Activated CD8-positive, alpha-beta T cell treated with anti-CD3 and anti-CD28 coated beads, Interleukin-2, amount 10 ng/mL, durations not matched to agents 7 days and 5 days (primary cell): Measurements from ENCODE around the gene PKDCC. TPM values are rescaled to one million over a fixed set of nuclear protein-coding genes. Genes with fewer than 3 reads are reported as not detected.

ENCODE experiments used
- ATAC-seq: fragments of 150-1000 bp; cut with Tn5 transposase; one replicate; pipeline ENCODE4 v1.10.0; 2021; ENCODE audit warnings: moderate library complexity
- CTCF ChIA-PET: fragments of 350-600 bp; sonication (Branson Sonifier 250); formaldehyde crosslinking; loops from one replicate; lab custom pipeline; 2021; ENCODE audit warnings: antibody characterized with exemption; lab: Charles Lee
- POLR2A ChIA-PET: fragments of 350-600 bp; sonication (Branson Sonifier 250); formaldehyde crosslinking; loops from one replicate; lab custom pipeline; 2021; ENCODE audit warnings: antibody characterized with exemption; lab: Charles Lee
- DNase-seq: peaks from one replicate; pipeline ENCODE4 v3.0.0-alpha.2; 2020
- H3K27ac Mint-ChIP-seq: one replicate; pipeline ENCODE4 v1.8.0; 2021; ENCODE audit warnings: mild to moderate bottlenecking, mixed read lengths
- H3K27me3 Mint-ChIP-seq: one replicate; pipeline ENCODE4 v1.8.0; 2021; ENCODE audit warnings: low read depth, mixed read lengths
- H3K36me3 Mint-ChIP-seq: one replicate; pipeline ENCODE4 v1.8.0; 2021; ENCODE audit warnings: low read depth, mixed read lengths
- H3K4me1 Mint-ChIP-seq: one replicate; pipeline ENCODE4 v1.8.0; 2021; ENCODE audit warnings: low read depth, mixed read lengths
- H3K4me3 Mint-ChIP-seq: one replicate; pipeline ENCODE4 v1.8.0; 2021; ENCODE audit warnings: mild to moderate bottlenecking, mixed read lengths
- H3K9me3 Mint-ChIP-seq: one replicate; pipeline ENCODE4 v1.8.0; 2022; ENCODE audit warnings: mixed read lengths; ENCODE audit not compliant: insufficient read depth
- total RNA-seq, 2 experiments: library from RNA; stranded (reverse); gene quantifications; one replicate each; pipeline ENCODE4 v1.2.3, GENCODE V29; 2021

PKDCC gene
- total RNA-seq, 2 experiments from 2014 or later, result not detected

DNA sequence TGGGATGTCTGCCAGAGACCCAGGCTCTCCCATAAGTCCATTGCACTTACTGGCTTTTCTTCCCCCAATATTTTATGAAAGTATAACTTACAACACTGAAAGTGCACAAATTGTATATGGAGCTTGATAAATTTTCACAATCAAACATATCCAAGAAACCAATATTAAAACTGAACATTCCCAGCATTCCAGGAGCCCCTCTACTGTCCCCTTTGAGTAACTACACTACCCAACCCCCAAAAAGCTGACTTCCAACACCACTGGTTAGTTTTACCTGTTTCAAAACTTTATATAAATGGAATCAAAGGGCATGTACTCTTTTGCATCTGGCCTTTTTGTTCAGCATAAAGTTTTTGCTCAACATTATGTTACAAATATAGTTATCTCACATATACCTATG lies 35.2 kb upstream of the PKDCC start:
- no peak for DNase-seq
- no peak for ATAC-seq
- H3K27ac Mint-ChIP-seq, result no peak overlapping the region
- CTCF ChIA-PET, result no interaction called here
- H3K4me1 Mint-ChIP-seq, result peaks cover 3% of the 10 kb centered on the region
- peaks cover 8% of the 10 kb centered on the region for H3K27me3 Mint-ChIP-seq
- no peaks in the 10 kb centered on the region for H3K36me3 Mint-ChIP-seq
- no peaks in the 10 kb centered on the region for H3K9me3 Mint-ChIP-seq
- H3K4me3 Mint-ChIP-seq, result no peak overlapping the region
- POLR2A ChIA-PET, result no interaction called here

DNA sequence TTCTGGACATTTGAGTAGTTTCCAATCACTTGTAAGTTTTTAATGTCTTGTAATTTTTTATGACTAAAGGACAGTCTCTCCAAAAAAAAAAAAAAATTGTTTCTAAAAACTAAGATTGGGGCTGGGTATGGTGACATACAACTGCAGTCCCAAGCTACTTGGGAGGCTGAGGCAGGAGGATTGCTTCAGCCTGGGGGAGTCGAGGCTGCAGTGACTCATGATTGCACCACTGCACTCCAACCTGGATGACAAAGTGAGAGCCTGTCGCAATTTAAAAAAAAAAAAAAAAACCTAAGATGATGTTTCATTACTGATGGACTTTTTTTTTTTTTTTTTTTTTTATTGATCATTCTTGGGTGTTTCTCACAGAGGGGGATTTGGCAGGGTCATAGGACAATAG lies 34.4 kb upstream of the PKDCC start:
- DNase-seq, result no peak
- Mint-ChIP-seq H3K9me3 (no peaks in the 10 kb centered on the region), H3K4me3 (no peak overlapping the region), H3K27ac (no peak overlapping the region), H3K4me1 (peaks cover 3% of the 10 kb centered on the region), H3K36me3 (no peaks in the 10 kb centered on the region), H3K27me3 (peaks cover 5% of the 10 kb centered on the region)
- CTCF ChIA-PET, result no interaction called here
- no peak for ATAC-seq
- POLR2A ChIA-PET, result no interaction called here

DNA sequence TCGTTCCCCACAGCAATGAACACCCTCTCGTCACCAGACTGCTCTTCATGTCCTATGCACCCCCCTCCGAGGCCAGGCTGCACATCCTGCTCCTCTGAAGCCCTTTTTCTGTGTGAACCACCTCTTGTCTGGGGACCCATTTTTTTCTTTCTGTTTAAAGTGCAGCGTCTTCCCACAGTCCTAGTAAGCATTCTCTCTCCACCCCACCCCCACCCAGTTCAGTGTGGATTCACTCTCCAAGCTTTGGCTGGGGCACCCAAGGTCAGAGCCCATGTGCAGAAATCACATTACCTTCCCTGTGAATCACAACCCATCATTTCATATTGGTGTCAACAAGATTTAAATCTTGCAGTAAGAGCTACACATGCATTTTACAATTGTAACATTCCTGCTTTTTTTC lies 26.4 kb upstream of the PKDCC start:
- Mint-ChIP-seq H3K36me3 (no peaks in the 10 kb centered on the region), H3K9me3 (no peaks in the 10 kb centered on the region), H3K27me3 (peaks cover 27% of the 10 kb centered on the region), H3K4me3 (no peak overlapping the region), H3K27ac (no peak overlapping the region), H3K4me1 (no peaks in the 10 kb centered on the region)
- ChIA-PET CTCF (no interaction called here), POLR2A (no interaction called here)
- no peak for ATAC-seq
- no peak for DNase-seq

DNA sequence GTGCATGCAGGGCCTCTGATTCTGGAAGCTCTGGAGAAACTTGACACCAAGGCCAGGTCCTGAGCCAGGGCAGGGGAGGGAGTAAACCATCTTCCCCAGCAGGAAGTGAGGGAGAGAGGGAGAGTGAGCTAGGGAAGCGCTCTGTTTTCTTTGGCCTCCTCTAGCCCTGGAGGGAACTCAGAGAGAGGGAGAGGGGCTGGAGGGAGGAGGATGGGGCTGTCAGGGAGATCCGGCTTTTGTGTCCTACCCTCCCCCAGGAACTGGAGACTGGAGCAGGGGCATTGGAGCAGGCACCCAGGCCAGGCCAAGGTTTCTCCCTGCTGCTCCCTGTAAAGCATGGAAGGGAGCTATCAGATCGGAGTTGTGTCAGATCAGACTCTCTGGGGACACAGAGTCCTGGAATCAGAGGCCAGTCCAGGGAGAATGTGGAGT lies 22.7 kb upstream of the PKDCC start:
- H3K36me3 Mint-ChIP-seq, result no peaks in the 10 kb centered on the region
- H3K27ac Mint-ChIP-seq, result no peak overlapping the region

DNA sequence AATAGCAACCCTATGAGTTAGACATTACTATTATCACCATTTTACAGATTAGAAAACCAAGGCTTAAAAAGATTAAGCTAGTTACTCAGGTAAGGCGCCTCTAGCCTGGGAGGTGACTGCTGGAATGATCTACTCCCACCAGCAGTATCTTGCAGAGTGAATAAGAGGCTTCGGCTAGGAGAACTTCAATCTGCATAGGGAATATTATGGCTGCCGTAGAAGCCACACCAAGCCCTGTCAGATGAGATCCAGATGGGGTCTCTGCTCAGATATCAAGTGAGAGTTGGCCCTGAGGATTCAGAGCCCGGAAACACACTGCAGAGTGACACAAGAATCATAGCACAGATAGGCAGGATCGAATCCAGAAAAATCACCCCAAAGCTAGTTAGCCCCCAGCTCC lies 21.5 kb upstream of the PKDCC start:
- no peak overlapping the region for H3K27ac Mint-ChIP-seq
- peaks cover 8% of the 10 kb centered on the region for H3K4me1 Mint-ChIP-seq
- POLR2A ChIA-PET, result no interaction called here
- H3K36me3 Mint-ChIP-seq, result no peaks in the 10 kb centered on the region
- no peak for ATAC-seq
- H3K9me3 Mint-ChIP-seq, result no peaks in the 10 kb centered on the region
- DNase-seq, result no peak
- H3K27me3 Mint-ChIP-seq, result peaks cover 28% of the 10 kb centered on the region
- H3K4me3 Mint-ChIP-seq, result no peak overlapping the region
- CTCF ChIA-PET, result no interaction called here

More for the DNA sequence above, 22.7 kb upstream of the PKDCC start:
- ATAC-seq, result no peak
- Mint-ChIP-seq H3K9me3 (no peaks in the 10 kb centered on the region), H3K4me1 (peaks cover 8% of the 10 kb centered on the region), H3K27me3 (peaks cover 26% of the 10 kb centered on the region), H3K4me3 (no peak overlapping the region)
- DNase-seq, result no peak
- ChIA-PET POLR2A (no interaction called here), CTCF (no interaction called here)

DNA sequence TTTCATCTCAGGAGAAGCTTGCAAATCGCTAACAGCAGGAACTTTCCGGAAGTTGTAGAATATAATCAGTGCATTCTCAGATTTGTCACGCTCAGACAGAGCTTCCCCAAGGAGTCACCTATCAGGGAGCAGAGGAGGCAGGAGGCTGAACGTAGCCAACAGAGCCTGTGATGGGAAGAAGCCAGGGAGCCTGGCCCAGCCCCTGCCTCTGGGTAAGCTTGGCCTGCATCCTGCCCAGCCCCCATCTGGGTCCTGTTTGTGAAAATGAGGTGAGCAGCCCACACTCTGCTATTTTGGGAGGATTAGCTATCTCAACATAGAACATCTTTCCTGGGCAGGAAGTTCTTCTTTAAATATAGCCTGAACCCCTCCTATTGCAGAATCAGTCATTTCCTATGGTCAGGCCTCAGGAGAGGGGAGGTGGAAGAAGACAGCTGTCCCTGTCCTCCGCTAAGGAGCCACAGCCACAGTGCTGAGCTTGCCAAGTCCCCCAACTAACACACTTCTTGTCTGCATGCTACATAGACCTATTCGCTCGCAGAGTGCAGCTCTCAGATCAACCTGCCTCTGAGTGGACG lies 19.2 kb upstream of the PKDCC start:
- no peak for ATAC-seq
- ChIA-PET POLR2A (no interaction called here), CTCF (no interaction called here)
- Mint-ChIP-seq H3K27me3 (peaks cover 18% of the 10 kb centered on the region), H3K4me3 (no peak overlapping the region), H3K4me1 (peaks cover 8% of the 10 kb centered on the region), H3K36me3 (no peaks in the 10 kb centered on the region), H3K9me3 (no peaks in the 10 kb centered on the region), H3K27ac (no peak overlapping the region)
- DNase-seq, result no peak

DNA sequence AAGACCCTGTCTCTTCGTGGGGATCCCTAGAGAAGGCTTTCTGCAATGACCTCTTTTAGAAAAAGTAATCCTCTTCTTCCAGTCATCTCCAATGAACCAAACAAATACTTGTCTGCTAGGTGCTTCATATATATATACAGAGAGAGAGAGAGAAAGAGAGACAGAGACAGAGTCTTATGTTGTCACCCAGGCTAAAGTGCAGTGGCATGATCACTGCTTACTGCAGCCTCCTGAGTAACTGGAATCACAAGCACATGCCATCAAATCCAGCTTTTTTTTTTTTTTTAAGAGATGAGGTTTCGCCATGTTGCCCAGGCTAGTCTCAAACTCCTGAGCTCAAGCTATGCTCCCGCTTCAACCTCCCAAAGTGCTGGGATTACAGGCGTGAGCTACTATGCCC lies 18.6 kb upstream of the PKDCC start:
- Mint-ChIP-seq H3K4me3 (no peak overlapping the region), H3K27me3 (peaks cover 16% of the 10 kb centered on the region), H3K27ac (no peak overlapping the region), H3K9me3 (no peaks in the 10 kb centered on the region), H3K4me1 (peaks cover 8% of the 10 kb centered on the region), H3K36me3 (no peaks in the 10 kb centered on the region)
- ATAC-seq (no peak), DNase-seq (no peak)
- ChIA-PET CTCF (no interaction called here), POLR2A (no interaction called here)

DNA sequence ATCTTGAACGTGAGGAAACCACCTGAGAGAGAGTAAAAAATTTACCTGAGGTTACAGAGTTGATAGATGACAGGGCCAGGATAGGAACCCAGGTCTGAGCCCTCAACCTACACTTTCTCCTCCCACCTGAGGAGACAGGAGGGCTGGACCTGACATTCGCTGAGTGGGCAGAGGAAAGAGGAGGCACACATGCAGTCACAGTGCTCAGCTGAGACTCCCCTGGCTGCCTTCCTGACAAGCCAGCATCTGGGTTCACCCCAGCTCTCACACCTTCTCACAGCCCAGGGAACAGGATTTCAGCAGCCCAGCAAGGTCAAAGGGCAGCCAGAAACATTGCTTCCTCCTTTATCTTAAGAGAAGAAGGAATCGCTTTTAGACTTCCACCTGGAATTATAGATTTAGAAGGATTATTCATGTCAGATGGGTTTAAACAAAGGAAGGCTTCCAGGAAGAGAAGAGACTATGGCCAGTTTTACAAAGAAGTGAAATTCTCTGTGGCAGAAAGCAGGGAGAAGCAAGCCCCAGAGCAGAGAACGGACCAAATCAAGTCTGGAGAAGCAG lies 18.1 kb upstream of the PKDCC start:
- Mint-ChIP-seq H3K36me3 (no peaks in the 10 kb centered on the region), H3K4me3 (no peak overlapping the region), H3K9me3 (no peaks in the 10 kb centered on the region), H3K27ac (no peak overlapping the region), H3K27me3 (peaks cover 16% of the 10 kb centered on the region), H3K4me1 (peaks cover 8% of the 10 kb centered on the region)
- ChIA-PET CTCF (no interaction called here), POLR2A (no interaction called here)
- DNase-seq (no peak), ATAC-seq (no peak)

DNA sequence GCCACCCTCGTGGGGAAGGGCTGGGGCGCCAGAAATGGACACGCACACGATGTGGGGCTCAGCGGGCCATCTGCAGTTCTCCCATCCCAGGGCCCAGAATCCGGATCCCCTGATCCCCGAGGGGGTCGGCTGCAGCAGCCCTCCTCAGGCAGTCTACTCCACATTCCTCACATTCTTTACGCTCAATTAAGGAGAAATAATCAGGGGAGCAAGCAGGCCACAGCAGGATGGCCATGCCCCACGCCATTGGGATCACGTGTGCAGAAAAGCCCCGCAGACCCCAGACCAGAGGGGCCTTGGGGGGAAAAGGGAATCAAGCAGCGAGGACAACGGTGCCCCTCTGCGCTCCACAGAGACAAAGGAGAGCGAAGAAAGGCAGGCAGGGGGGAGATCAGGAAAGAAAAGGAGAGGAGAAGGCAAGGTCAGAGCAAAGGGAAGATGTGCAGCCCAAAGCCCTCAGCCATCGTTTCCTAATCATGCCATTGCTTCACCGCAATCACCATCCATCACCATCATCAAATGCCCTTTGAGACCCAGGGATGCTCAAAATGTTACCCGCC lies 17.5 kb upstream of the PKDCC start:
- ChIA-PET POLR2A (no interaction called here), CTCF (no interaction called here)
- DNase-seq (no peak), ATAC-seq (no peak)
- Mint-ChIP-seq H3K4me1 (peaks cover 8% of the 10 kb centered on the region), H3K27me3 (peaks cover 16% of the 10 kb centered on the region), H3K4me3 (no peak overlapping the region), H3K27ac (no peak overlapping the region), H3K36me3 (no peaks in the 10 kb centered on the region), H3K9me3 (no peaks in the 10 kb centered on the region)

DNA sequence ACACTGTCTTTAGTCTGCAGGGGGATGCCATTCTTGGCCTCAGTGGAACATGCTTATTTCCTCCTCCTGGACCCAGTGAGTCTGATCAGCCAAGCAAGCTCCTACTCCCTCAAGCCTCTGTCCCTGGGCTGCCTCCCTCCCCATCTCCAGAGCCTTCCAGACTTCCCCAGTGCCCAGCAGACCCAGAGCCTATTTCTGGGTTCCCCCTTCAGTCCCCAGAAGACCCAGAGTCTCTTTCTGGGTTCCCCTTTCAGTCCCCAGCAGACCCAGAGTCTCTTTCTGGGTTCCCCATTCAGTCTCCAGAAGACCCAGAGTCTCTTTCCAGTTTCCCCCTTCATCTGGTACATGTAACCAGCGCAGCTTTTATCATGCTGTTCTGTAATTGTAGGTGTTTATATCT lies 17.0 kb upstream of the PKDCC start:
- no peak for DNase-seq
- no peaks in the 10 kb centered on the region for H3K9me3 Mint-ChIP-seq
- no peak overlapping the region for H3K27ac Mint-ChIP-seq
- peaks cover 8% of the 10 kb centered on the region for H3K4me1 Mint-ChIP-seq
- no peak overlapping the region for H3K4me3 Mint-ChIP-seq
- no peak for ATAC-seq
- H3K27me3 Mint-ChIP-seq, result peaks cover 14% of the 10 kb centered on the region
- no peaks in the 10 kb centered on the region for H3K36me3 Mint-ChIP-seq
- POLR2A ChIA-PET, result no interaction called here
- CTCF ChIA-PET, result no interaction called here

DNA sequence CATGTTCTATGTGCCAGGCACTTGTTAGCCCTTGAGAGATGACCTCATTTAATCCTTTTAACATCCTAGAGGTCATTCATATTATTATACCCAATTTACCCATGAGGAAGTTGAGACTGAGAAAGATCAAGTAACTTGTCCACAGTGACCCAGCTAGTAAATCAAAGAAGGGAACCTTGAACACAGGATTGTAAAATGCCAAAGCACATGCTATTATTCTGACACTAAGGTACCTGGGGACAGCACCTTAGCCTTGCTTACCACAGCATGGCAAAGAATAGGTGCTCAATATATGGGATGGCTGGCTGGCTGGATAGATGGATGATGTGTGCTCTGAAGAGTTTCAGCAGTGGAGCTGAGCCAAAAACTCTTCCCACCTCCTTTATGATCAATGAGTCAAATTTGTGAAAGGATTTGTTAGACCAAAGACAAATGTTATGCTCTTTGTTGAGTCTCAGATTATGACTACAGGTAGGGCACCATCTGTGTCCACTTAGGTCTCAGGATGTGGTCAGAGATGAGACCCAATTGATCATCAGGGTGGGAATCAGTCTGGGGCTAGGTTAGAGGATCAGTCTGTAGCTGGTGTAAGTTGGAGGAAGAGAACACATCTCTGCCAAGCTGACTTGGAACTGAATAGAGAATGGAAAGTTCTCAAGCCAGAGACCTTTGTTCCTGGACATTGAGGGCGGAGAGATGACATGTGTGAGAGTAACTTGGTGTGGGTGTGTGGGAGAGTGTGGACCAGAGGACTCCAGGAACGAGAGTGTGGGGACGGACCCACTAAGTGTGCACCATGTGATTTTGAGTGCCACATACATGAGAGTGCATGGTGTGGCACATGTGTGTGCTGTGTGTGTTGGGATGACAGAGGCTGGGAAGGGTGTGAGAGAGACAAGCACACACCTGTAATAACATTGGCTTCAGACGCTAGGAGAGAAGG lies 16.3 kb upstream of the PKDCC start:
- no peak overlapping the region for H3K4me3 Mint-ChIP-seq
- POLR2A ChIA-PET, result no interaction called here
- H3K27me3 Mint-ChIP-seq, result peaks cover 13% of the 10 kb centered on the region
- ATAC-seq, result no peak
- H3K36me3 Mint-ChIP-seq, result no peaks in the 10 kb centered on the region
- no peaks in the 10 kb centered on the region for H3K9me3 Mint-ChIP-seq
- H3K27ac Mint-ChIP-seq, result no peak overlapping the region
- DNase-seq, result no peak
- CTCF ChIA-PET, result no interaction called here
- H3K4me1 Mint-ChIP-seq, result peaks cover 8% of the 10 kb centered on the region

DNA sequence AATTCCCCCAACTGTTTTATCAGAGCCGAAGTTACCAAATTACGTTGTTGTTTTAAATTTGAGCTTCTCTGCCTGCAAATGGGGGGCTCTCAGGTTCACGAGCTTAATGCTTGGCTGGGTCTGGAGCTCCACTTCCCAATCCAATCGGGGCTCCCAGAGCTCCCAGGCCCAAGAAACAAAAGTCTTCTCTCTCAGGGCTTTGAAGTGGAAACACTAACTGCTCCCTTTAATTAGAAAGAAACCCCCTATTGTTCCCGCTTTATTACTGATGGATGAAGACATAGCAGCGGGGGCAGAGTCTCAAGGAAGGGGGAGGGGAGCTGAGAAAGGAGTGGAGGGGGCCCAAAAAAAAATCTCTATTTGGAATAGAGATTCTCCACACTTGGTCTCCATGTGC lies 15.6 kb upstream of the PKDCC start:
- Mint-ChIP-seq H3K27ac (no peak overlapping the region), H3K9me3 (no peaks in the 10 kb centered on the region), H3K4me1 (peaks cover 8% of the 10 kb centered on the region), H3K27me3 (peaks cover 13% of the 10 kb centered on the region), H3K4me3 (no peak overlapping the region), H3K36me3 (no peaks in the 10 kb centered on the region)
- POLR2A ChIA-PET, result no interaction called here
- ATAC-seq (no peak), DNase-seq (no peak)
- CTCF ChIA-PET, result no interaction called here
